ENCODE data around the gene NXN. TPM values are rescaled to one million over a fixed set of nuclear protein-coding genes. Genes with fewer than 3 reads are reported as not detected.

Gene NXN
- total and polyA plus RNA-seq, 2 donors (not counting 1 experiment from before 2014, with no cell fraction given): 0.04 to 0.17 TPM

DNA sequence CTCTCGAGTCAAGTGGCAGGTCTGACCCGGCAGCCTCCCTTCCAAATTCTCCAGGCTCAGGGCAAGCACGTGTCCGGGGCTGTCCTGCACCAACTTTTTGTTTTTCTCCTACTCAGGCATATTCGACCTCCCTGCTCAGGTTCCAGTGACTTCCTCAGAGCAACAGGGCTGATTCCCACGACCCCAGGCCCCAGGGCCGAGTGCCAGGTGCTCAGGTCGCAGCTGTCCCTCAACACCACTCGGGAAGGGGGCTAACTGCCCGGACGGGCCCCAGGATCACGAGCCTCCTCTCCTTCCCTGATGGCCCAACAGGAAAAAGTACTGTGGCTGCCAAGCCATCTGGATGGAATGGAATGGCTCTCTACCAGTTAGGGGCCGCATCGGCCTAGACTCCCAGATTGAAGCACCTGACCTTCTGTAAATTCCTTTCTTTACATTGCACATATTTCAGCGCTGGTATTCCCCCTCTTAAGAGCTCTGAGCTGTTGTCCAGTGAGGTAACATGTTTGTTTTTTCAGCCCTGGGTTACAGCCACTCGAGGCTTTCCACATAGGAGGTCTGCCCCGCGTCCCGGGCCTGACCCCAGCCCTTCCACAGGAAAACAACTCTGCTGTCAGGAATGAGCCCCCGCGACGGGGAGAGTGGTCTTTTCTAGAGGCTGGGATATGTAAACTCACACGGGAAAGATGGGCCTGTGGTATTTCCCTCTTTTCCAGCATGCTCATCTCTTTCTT is 25.0 kb downstream of the NXN start:
- ChIA-PET CTCF (no interaction called here), POLR2A (no interaction called here)
- H3K27ac ChIP-seq (ENCODE audit: low read length in 2 of 2): no peak overlapping the region
- peaks cover 0 to 13% (median 5%) of the 10 kb centered on the region in 4 experiments for H3K27me3 ChIP-seq (replicated peaks in 1 of 4; ENCODE audit: control extremely low read depth in 1 of 4, control insufficient read depth in 3 of 4, insufficient read depth in 4 of 4, low read length in 3 of 4)
- H3K79me2 ChIP-seq (ENCODE audit: control insufficient read depth, insufficient read depth, low read length): no peaks in the 10 kb centered on the region
- H3K4me1 Mint-ChIP-seq: no peaks in the 10 kb centered on the region
- H3K9me3 ChIP-seq (ENCODE audit: control extremely low read depth in 1 of 3, control insufficient read depth in 2 of 3, insufficient read depth in 1 of 3, low read length in 2 of 3): peaks cover 0 to 4% (median 0%) of the 10 kb centered on the region in 3 donors
- H3K27me3 Mint-ChIP-seq: peaks cover 18% of the 10 kb centered on the region
- no peak overlapping the region for H3K4me3 Mint-ChIP-seq
- no peak overlapping the region for H2AFZ ChIP-seq (ENCODE audit: insufficient read depth, low read depth, low read length, poor library complexity, severe bottlenecking)
- H3K9me3 Mint-ChIP-seq (ENCODE audit: insufficient read depth): no peaks in the 10 kb centered on the region
- H3K4me3 ChIP-seq (ENCODE audit: control extremely low read depth in 1 of 5, extremely low read depth in 1 of 5, insufficient read depth in 1 of 5, low read depth in 2 of 5, low read length in 4 of 5): no peak overlapping the region
- DNase-seq (no peak), ATAC-seq (ENCODE audit: low read depth) (no peak)
- H3K36me3 ChIP-seq (replicated peaks in 1 of 2; ENCODE audit: control extremely low read depth in 1 of 2, control insufficient read depth in 1 of 2, extremely low read depth in 1 of 2, insufficient read depth in 2 of 2, low read length in 1 of 2): no peaks in the 10 kb centered on the region
- H3K4me1 ChIP-seq (ENCODE audit: control insufficient read depth in 2 of 2, insufficient read depth in 2 of 2, low read length in 2 of 2): peaks cover 4% of the 10 kb centered on the region in 2 donors
- H3K27ac Mint-ChIP-seq: no peak overlapping the region
- WGBS (ENCODE audit: insufficient coverage): 83% methylated on average over 18 of the region's 23 CpGs
- TF ChIP-seq CTCF (IDR thresholded peaks at IDR 0.05) (no peak), EZH2 (IDR thresholded peaks at IDR 0.05; ENCODE audit: borderline replicate concordance, insufficient read depth, low read depth, low read length, poor library complexity, severe bottlenecking) (no peak)
- no peaks in the 10 kb centered on the region for H4K20me1 ChIP-seq (ENCODE audit: control insufficient read depth, insufficient read depth, low read length, poor library complexity, severe bottlenecking)
- H3K4me2 ChIP-seq (replicated peaks; ENCODE audit: low read depth, low read length, poor library complexity, severe bottlenecking): no peak overlapping the region
- H3K9ac ChIP-seq (ENCODE audit: low read length): no peak overlapping the region
- intact Hi-C loops (cut with micrococcal nuclease): no loop called here

DNA sequence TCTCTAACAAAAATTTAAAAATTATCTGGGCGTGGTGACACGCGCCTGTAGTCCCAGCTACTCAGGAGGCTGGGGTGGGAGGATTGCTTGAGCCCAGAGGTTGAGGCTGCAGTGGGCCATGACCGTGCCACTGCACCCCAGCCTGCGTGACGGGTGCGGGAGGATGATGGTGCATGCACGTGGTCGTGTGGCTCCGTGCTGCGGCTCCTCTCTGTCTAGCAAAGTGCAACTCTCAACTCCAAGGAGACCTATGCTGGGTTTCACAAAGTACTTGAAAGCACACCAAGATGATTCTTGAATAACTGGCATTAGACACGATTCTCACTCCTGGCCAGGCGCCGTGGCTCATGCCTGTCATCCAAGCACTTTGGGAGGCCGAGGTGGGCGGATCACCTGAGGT is 25.8 kb downstream of the NXN start:
- CTCF ChIA-PET: no interaction called here
- ATAC-seq (ENCODE audit: low read depth): no peak
- H3K27ac Mint-ChIP-seq: no peak overlapping the region

More for the DNA sequence above, 25.8 kb downstream of the NXN start:
- no peaks in the 10 kb centered on the region for H3K79me2 ChIP-seq (ENCODE audit: control insufficient read depth, insufficient read depth, low read length)
- H3K9ac ChIP-seq (ENCODE audit: low read length): no peak overlapping the region
- peaks cover 0 to 13% (median 5%) of the 10 kb centered on the region in 4 experiments for H3K27me3 ChIP-seq (replicated peaks in 1 of 4; ENCODE audit: control extremely low read depth in 1 of 4, control insufficient read depth in 3 of 4, insufficient read depth in 4 of 4, low read length in 3 of 4)
- WGBS (ENCODE audit: insufficient coverage): 87% methylated on average over 13 of the region's 16 CpGs
- no peaks in the 10 kb centered on the region for H3K36me3 ChIP-seq (replicated peaks in 1 of 2; ENCODE audit: control extremely low read depth in 1 of 2, control insufficient read depth in 1 of 2, extremely low read depth in 1 of 2, insufficient read depth in 2 of 2, low read length in 1 of 2)
- DNase-seq: no peak
- POLR2A ChIA-PET: no interaction called here
- H3K4me3 ChIP-seq (ENCODE audit: control extremely low read depth in 1 of 5, extremely low read depth in 1 of 5, insufficient read depth in 1 of 5, low read depth in 2 of 5, low read length in 4 of 5): no peak overlapping the region
- Mint-ChIP-seq H3K9me3 (ENCODE audit: insufficient read depth) (no peaks in the 10 kb centered on the region), H3K27me3 (peaks cover 18% of the 10 kb centered on the region), H3K4me3 (no peak overlapping the region), H3K4me1 (no peaks in the 10 kb centered on the region)
- H3K4me1 ChIP-seq (ENCODE audit: control insufficient read depth in 2 of 2, insufficient read depth in 2 of 2, low read length in 2 of 2): peaks cover 4% of the 10 kb centered on the region in 2 donors
- no peak overlapping the region for H2AFZ ChIP-seq (ENCODE audit: insufficient read depth, low read depth, low read length, poor library complexity, severe bottlenecking)
- intact Hi-C loops (cut with micrococcal nuclease): no loop called here
- peaks cover 0 to 4% (median 0%) of the 10 kb centered on the region in 3 donors for H3K9me3 ChIP-seq (ENCODE audit: control extremely low read depth in 1 of 3, control insufficient read depth in 2 of 3, insufficient read depth in 1 of 3, low read length in 2 of 3)
- H3K4me2 ChIP-seq (replicated peaks; ENCODE audit: low read depth, low read length, poor library complexity, severe bottlenecking): no peak overlapping the region
- TF ChIP-seq CTCF (IDR thresholded peaks at IDR 0.05) (no peak), EZH2 (IDR thresholded peaks at IDR 0.05; ENCODE audit: borderline replicate concordance, insufficient read depth, low read depth, low read length, poor library complexity, severe bottlenecking) (no peak)
- H3K27ac ChIP-seq (ENCODE audit: low read length in 2 of 2): no peak overlapping the region
- H4K20me1 ChIP-seq (ENCODE audit: control insufficient read depth, insufficient read depth, low read length, poor library complexity, severe bottlenecking): no peaks in the 10 kb centered on the region

Data from B cell (primary cell).